G401.6 (cell line): ENCODE results near the gene CCNF.

Experiments used
- FAIRE-seq: peaks from 2 replicates; lab custom pipeline; 2012; peaks lifted over from hg19 to GRCh38; lab: Jason Lieb, UNC

CCNF gene

DNA sequence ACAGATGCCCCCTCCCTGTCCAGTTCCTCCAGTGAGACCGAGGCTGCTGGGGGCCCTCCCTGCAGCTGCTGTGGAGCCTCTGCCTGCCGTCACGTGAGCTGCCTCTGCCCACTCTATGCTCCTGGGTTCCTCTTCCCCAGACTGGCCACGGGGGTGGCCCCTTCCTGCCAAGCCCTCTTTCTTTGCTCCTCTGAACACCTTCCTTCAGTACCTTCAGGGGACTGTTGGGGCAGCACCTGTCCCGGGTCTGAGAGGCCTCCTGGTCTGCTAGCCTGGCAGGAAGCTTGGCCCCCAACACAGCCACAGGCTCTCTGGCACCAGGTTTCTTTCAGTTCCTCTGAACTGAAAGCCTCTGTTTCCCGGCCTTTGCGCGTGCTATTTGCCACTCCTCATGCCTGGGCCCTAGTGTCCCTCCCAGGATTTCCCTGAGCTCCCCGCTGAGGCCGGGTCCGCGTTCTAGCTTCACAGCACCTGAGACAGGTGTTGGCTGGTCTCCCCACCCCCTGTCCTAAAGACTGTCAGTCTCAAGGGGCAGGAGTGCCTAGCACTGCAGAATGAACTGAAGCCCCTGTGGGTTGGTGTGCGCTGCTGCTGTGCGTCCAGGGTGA is 77.9 kb downstream of the CCNF start:
- FAIRE-seq = no peak

DNA sequence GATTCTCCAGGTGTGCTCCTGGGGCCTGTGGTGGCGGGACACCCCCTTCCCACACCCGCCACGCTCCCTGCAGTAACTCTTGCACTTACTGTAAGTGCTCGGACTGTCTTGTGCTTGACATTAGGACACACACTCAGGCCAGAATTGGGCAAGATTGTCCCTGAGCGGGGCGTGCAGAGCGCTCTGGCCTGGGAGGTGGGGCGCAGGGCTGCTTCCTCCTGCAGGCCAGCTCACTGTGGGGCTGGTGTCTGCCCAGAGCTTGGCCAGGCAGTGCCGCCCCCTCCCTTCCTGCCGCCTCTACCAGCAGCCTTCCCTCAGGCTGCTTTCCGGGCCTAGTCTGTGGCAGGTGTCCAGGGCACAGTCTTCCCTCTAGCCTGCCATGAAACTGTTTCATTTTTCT is 78.4 kb downstream of the CCNF start:
- no peak for FAIRE-seq
